Osteoblast (primary cell): ENCODE results near the gene CECR2. TPM values are rescaled to one million over a fixed set of nuclear protein-coding genes. Genes with fewer than 3 reads are reported as not detected.

ENCODE experiments used
- DNase-seq: peaks from one replicate; pipeline ENCODE4 v3.0.0; 2011; ENCODE audit warnings: low spot score, mixed read lengths; ENCODE audit not compliant: insufficient read length; ENCODE audit errors: missing footprints
- H2AFZ ChIP-seq: 2 replicates; pipeline ENCODE4 v1.6.0; 2011; ENCODE audit warnings: mild to moderate bottlenecking, low read length
- H3K27ac ChIP-seq: 2 replicates; pipeline ENCODE4 v1.5.1; 2011; ENCODE audit warnings: mild to moderate bottlenecking, low read depth, low read length, moderate library complexity
- H3K27me3 ChIP-seq: 2 replicates; pipeline ENCODE4 v1.6.0; 2012; ENCODE audit warnings: mild to moderate bottlenecking, control low read depth, inconsistent platforms, low read length, moderate library complexity; ENCODE audit not compliant: insufficient read depth
- H3K36me3 ChIP-seq: 2 replicates; pipeline ENCODE4 v1.5.1; 2011; ENCODE audit warnings: mild to moderate bottlenecking, low read length, control low read depth, moderate library complexity; ENCODE audit not compliant: insufficient read depth
- H3K4me1 ChIP-seq: 2 replicates; pipeline ENCODE4 v1.5.1; 2011; ENCODE audit warnings: mild to moderate bottlenecking, low read length, control low read depth, moderate library complexity; ENCODE audit not compliant: insufficient read depth
- H3K4me2 ChIP-seq: 2 replicates; pipeline ENCODE4 v1.6.0; 2011; ENCODE audit warnings: mild to moderate bottlenecking, low read length; ENCODE audit not compliant: insufficient read depth
- H3K4me3 ChIP-seq: fragments of 200-600 bp; sonication (generic); 3 replicates; pipeline ENCODE4 v1.5.1; 2012; ENCODE audit warnings: mild to moderate bottlenecking, low read length, inconsistent platforms; ENCODE audit not compliant: insufficient read depth
- H3K79me2 ChIP-seq: 2 replicates; pipeline ENCODE4 v1.6.0; 2012; ENCODE audit warnings: mild to moderate bottlenecking, low read length, control low read depth, inconsistent platforms; ENCODE audit not compliant: insufficient read depth
- H3K9me3 ChIP-seq: 2 replicates; pipeline ENCODE4 v1.5.1; 2011; ENCODE audit warnings: low read depth, low read length, control low read depth
- H4K20me1 ChIP-seq: 2 replicates; pipeline ENCODE4 v1.6.0; 2012; ENCODE audit warnings: mild to moderate bottlenecking, low read length, control low read depth; ENCODE audit not compliant: insufficient read depth
- total RNA-seq: library from RNA; depleted of rRNA; stranded (reverse); fragments of >200 nt; gene quantifications from 2 replicates; pipeline ENCODE4 v1.2.3, GENCODE V29; 2012
- TF ChIP-seq, protein P1 (sequence below): IDR thresholded peaks from 2 replicates; pipeline ENCODE4 v1.5.1; 2011; ENCODE audit warnings: mild to moderate bottlenecking, low read depth, low read length, moderate library complexity; ENCODE audit errors: extremely low read depth

CECR2 gene
- total RNA-seq, 1 donor, result not detected

DNA sequence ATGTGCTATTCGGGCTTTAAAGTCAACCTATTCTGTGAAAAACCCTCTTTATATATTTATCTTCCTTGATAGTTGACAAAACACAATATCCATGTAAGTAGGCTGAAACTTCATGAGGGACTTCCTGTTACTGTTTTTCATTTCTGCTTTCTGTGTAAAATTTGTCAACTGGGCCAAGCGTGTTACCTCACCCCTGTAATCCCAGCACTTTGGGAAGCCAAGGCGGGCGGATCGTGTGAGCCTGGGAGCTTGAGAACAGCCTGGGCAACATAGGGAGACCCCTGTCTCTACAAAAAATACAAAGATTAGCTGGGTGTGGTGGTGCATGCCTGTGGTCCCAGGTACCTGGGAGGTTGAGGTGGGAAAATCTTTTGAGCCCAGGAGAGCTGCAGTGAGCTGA lies 127.6 kb downstream of the CECR2 start:
- no peak overlapping the region for H3K4me3 ChIP-seq
- TF ChIP-seq, protein P1, sequence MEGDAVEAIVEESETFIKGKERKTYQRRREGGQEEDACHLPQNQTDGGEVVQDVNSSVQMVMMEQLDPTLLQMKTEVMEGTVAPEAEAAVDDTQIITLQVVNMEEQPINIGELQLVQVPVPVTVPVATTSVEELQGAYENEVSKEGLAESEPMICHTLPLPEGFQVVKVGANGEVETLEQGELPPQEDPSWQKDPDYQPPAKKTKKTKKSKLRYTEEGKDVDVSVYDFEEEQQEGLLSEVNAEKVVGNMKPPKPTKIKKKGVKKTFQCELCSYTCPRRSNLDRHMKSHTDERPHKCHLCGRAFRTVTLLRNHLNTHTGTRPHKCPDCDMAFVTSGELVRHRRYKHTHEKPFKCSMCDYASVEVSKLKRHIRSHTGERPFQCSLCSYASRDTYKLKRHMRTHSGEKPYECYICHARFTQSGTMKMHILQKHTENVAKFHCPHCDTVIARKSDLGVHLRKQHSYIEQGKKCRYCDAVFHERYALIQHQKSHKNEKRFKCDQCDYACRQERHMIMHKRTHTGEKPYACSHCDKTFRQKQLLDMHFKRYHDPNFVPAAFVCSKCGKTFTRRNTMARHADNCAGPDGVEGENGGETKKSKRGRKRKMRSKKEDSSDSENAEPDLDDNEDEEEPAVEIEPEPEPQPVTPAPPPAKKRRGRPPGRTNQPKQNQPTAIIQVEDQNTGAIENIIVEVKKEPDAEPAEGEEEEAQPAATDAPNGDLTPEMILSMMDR, result no peak
- no peaks in the 10 kb centered on the region for H3K36me3 ChIP-seq
- H3K27me3 ChIP-seq, result peaks cover 4% of the 10 kb centered on the region
- H4K20me1 ChIP-seq, result no peaks in the 10 kb centered on the region
- H3K79me2 ChIP-seq, result no peaks in the 10 kb centered on the region
- H3K4me1 ChIP-seq, result no peaks in the 10 kb centered on the region
- H3K4me2 ChIP-seq, result no peak overlapping the region
- no peak overlapping the region for H2AFZ ChIP-seq
- H3K9me3 ChIP-seq, result no peaks in the 10 kb centered on the region
- DNase-seq, result no peak
- no peak overlapping the region for H3K27ac ChIP-seq

DNA sequence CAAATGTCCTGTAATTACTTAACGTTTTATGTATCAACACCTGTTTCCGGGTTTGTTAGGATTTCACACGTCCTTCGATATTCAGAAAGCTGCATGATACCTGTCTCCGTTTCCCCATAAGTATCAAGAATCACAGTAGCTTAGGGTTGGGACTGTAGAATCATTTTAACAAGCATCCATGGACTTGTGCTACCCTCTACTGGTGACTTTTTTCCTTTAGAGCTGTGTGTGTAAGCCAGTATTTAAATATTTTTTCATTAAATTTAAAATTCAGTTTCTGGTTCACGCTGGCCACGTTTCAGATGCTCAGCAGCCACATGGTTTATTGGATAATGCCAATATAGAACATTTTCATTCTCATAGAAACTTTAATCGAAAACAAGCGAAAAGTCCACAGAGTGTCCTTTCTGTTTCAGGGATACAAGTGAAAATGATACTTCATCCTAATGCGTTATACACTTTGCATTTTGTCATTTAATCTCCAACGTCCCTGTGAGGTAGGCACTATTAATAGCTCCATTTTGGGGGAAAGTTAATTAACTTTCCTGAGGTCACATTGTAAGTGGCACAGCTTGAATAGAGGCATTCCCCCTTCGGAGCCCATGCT lies 132.5 kb downstream of the CECR2 start:
- Histone ChIP-seq H3K4me2 (no peak overlapping the region), H4K20me1 (no peaks in the 10 kb centered on the region), H3K36me3 (no peaks in the 10 kb centered on the region), H3K4me3 (no peak overlapping the region), H3K27ac (no peak overlapping the region), H3K9me3 (no peaks in the 10 kb centered on the region), H3K79me2 (no peaks in the 10 kb centered on the region), H2AFZ (no peak overlapping the region), H3K27me3 (no peaks in the 10 kb centered on the region), H3K4me1 (no peaks in the 10 kb centered on the region)
- TF ChIP-seq, protein P1, result peak; percentile 65
- peak; percentile 81 for DNase-seq

DNA sequence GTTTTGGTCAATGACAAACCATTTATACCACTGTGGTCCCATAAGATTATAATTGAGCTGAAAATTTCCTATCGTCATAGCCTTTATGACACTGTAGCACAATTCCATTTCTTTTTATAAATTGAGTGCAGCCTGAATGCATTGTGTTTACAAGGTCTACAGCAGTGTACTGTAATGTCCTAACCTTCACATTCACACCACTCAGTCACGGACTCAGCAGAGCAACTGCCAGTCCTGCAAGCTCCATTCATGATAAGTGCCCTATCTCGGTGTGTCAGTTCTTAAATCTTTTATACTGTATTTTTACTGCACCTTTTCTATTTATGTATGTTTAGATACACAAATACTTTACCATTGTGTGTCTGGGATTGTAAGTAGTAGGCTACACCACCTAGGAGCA lies 138.8 kb downstream of the CECR2 start:
- Histone ChIP-seq H3K4me2 (no peak overlapping the region), H3K9me3 (no peaks in the 10 kb centered on the region), H3K4me1 (no peaks in the 10 kb centered on the region), H3K27me3 (peaks cover 4% of the 10 kb centered on the region), H3K27ac (no peak overlapping the region), H3K4me3 (no peak overlapping the region), H4K20me1 (no peaks in the 10 kb centered on the region), H3K79me2 (no peaks in the 10 kb centered on the region), H2AFZ (no peak overlapping the region), H3K36me3 (no peaks in the 10 kb centered on the region)
- TF ChIP-seq, protein P1, result no peak
- no peak for DNase-seq

DNA sequence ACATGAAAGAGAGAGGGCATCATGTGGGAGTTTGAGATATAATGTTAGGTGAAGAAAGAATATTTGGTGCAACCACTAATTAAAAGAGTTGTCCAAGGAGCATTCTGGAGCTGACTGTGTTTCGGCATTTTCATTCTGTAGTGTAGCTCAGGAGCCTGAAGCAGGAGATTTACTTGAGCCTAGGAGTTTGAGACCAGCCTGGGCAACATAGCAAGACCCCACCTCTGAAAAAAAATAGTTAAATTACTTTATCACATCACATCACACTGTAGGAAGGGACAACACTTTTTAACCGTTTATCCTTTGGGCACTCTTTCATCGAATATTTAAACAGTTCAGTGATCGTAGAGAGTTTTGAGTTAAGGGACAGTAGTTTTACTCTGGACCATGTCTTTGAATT lies 143.7 kb downstream of the CECR2 start:
- H4K20me1 ChIP-seq, result no peaks in the 10 kb centered on the region
- no peak overlapping the region for H3K4me3 ChIP-seq
- H3K36me3 ChIP-seq, result no peaks in the 10 kb centered on the region
- TF ChIP-seq, protein P1, result no peak
- H3K27ac ChIP-seq, result no peak overlapping the region
- H3K9me3 ChIP-seq, result no peaks in the 10 kb centered on the region
- no peaks in the 10 kb centered on the region for H3K79me2 ChIP-seq
- H3K4me1 ChIP-seq, result no peaks in the 10 kb centered on the region
- no peak overlapping the region for H3K4me2 ChIP-seq
- H3K27me3 ChIP-seq, result peaks cover 4% of the 10 kb centered on the region
- H2AFZ ChIP-seq, result no peak overlapping the region
- DNase-seq, result no peak
